ENCODE data around the gene LPAR5.

Gene LPAR5

GRCh38 chr12:6635856-6636531, at the start of gene LPAR5:
LPAR5 (minus strand) TSS chr12:6635959; CDS start chr12:6621248, 14,711 bp downstream.
- no peak for DNase-seq

- DNase-seq = peak; percentile 58
These were observed 48.9 kb upstream of the LPAR5 start for GRCh38 chr12:6684609-6685008.

GRCh38 chr12:6676962-6677361, 41.2 kb upstream of the LPAR5 start:
- DNase-seq = no peak

- DNase-seq = no peak
These were observed 36.4 kb upstream of the LPAR5 start for GRCh38 chr12:6672143-6672542.

GRCh38 chr12:6667559-6668210, 31.9 kb upstream of the LPAR5 start:
- DNase-seq = no peak

GRCh38 chr12:6666211-6666610, 30.5 kb upstream of the LPAR5 start:
- no peak for DNase-seq

GRCh38 chr12:6664902-6665301, 29.1 kb upstream of the LPAR5 start:
- no peak for DNase-seq

- peak; percentile 95 for DNase-seq
These were observed 27.4 kb upstream of the LPAR5 start, which contains the start of gene ING4 for GRCh38 chr12:6662906-6663742. ING4 (minus strand) TSS chr12:6663119; CDS start chr12:6663101, 18 bp downstream.

- no peak for DNase-seq
These were observed 26.8 kb upstream of the LPAR5 start for GRCh38 chr12:6662602-6662905.

- DNase-seq = no peak
These were observed 18.2 kb upstream of the LPAR5 start for GRCh38 chr12:6653987-6654386.

GRCh38 chr12:6653342-6653741, 17.6 kb upstream of the LPAR5 start:
- DNase-seq = no peak

GRCh38 chr12:6652391-6652790, 16.6 kb upstream of the LPAR5 start:
- DNase-seq = no peak

GRCh38 chr12:6650832-6651231, 15.1 kb upstream of the LPAR5 start:
- DNase-seq = no peak

- DNase-seq = peak; percentile 30
These were observed 11.4 kb upstream of the LPAR5 start, which contains the start of gene ACRBP for GRCh38 chr12:6647083-6647604. ACRBP (minus strand) TSS chr12:6647432; CDS start chr12:6647366, 66 bp downstream.

GRCh38 chr12:6646276-6647082, 10.7 kb upstream of the LPAR5 start:
- DNase-seq = no peak

- DNase-seq = no peak
These were observed 9.1 kb upstream of the LPAR5 start for GRCh38 chr12:6644903-6645302.

GRCh38 chr12:6644257-6644596, 8.5 kb upstream of the LPAR5 start:
- DNase-seq = no peak

- no peak for DNase-seq
These were observed 8.0 kb upstream of the LPAR5 start for GRCh38 chr12:6643569-6644256.

- no peak for DNase-seq
These were observed 5.4 kb upstream of the LPAR5 start for GRCh38 chr12:6641131-6641530.

GRCh38 chr12:6640497-6640896, 4.7 kb upstream of the LPAR5 start:
- no peak for DNase-seq

- no peak for DNase-seq
These were observed 3.5 kb upstream of the LPAR5 start for GRCh38 chr12:6639151-6639801.

GRCh38 chr12:6638305-6638704, 2.5 kb upstream of the LPAR5 start:
- no peak for DNase-seq
